ENCODE measurements around the gene TADA2A. TPM values are rescaled to one million over a fixed set of nuclear protein-coding genes. Genes with fewer than 3 reads are reported as not detected.

TADA2A gene, protein sequence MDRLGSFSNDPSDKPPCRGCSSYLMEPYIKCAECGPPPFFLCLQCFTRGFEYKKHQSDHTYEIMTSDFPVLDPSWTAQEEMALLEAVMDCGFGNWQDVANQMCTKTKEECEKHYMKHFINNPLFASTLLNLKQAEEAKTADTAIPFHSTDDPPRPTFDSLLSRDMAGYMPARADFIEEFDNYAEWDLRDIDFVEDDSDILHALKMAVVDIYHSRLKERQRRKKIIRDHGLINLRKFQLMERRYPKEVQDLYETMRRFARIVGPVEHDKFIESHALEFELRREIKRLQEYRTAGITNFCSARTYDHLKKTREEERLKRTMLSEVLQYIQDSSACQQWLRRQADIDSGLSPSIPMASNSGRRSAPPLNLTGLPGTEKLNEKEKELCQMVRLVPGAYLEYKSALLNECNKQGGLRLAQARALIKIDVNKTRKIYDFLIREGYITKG
- polyA plus RNA-seq (2012; ENCODE audit: low read depth, missing spikeins): 15.6 TPM

DNA sequence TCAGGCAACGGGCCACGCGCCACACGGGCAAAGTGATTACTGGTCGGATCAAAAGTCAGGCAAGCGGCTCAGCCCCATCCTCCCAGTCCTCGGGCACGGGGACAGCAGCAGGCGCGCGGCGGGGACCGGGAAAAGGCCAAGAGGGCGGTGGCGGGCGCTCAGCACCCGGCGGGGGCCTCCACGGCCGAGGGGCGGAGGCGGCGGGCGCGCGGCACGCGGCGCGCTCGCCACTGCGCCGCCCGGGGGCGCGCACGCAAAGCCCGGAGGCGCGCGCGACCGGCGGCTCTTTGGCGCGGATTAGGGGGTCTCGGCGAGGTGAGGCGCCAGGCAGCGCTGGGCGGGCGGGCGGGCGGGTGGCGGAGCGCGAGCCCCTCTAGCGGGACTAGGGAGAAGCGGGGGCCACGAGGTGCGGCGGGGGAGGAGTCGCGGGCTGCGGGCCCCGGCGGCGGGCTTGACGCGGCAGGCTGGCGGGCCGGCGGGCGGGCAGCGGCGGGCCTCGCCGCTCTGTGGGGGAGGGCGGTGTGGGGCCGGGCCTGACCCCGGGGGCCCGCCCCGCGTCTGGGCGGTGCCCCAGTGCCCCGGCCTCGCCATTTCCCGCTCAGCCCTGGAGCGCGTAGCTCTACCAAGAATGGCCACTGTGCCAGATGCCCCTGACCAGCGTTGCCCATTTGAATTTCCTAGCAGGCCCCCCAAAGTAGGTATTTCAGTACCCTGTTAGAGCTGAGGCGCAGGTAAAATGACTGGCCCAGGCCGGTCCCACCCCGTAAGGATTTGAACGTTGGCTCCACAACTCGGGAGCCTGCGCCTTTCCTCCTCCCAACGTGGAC lies at the start of gene TADA2A, which contains the start of gene ACACA:
TADA2A (plus strand) TSS at position 252 of the 827 bp plus-strand sequence. CDS start 4,480 bp downstream, outside the sequence.
ACACA (minus strand) TSS at position 202 of the 827 bp plus-strand sequence. CDS start 537 bp downstream, outside the sequence.
- FAIRE-seq: no peak
- peak; percentile 87 for DNase-seq (ENCODE audit: insufficient read length, low spot score)
- peak; percentile 67 for TF ChIP-seq POLR2A (IDR thresholded peaks at IDR 0.05; ENCODE audit: low read depth, low read length)
- TF ChIP-seq TAF1 (IDR thresholded peaks at IDR 0.05; ENCODE audit: low read depth, low read length): peak; percentile 72
- TF ChIP-seq POLR2AphosphoS5 (IDR thresholded peaks at IDR 0.05; ENCODE audit: low read depth, low read length): peak; percentile 71
- no peak; the same call in 1 of the 2 replicates for TF ChIP-seq POU2F2 (IDR thresholded peaks at IDR 0.05; ENCODE audit: low read depth, low read length)
- no peak; the same call in 1 of the 2 replicates for TF ChIP-seq SPI1 (IDR thresholded peaks at IDR 0.05; ENCODE audit: low read depth, low read length)

DNA sequence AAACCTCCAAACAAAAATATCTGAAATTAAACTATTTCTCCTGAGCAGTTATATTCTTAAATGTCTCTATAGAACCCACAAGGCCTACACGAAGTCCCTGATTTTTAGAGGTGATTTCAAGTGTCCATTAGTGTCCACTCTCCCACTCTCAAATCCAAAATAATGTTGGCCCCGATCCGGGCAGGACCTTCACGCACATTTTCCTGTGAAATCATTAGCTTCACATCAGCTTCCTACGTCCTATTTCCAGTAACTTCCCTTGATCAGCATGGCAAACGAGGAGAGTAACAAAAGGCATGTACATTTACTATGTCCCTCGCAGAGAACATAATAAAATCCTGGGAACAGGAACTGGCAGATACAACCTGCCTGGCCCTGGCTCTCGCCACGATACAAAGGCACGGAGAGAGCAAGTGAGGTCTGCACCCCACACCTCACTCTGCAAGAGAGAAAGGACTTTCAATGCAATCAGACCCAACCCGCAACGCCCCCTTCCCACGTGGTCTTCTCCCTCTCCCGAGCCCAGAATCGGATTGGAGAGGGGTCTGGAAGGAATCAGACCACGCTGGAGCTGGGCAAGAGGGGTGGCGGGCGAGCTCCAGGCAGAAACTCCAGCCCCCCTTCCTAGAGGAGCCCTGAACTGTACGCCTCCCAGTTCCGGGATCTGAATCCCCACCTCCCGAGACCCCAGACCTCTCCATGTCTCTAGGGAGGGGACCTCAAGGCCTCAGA lies 48.4 kb upstream of the TADA2A start:
- peak; percentile 42 for DNase-seq (ENCODE audit: insufficient read length, low spot score)
- no peak for FAIRE-seq
- TF ChIP-seq POLR2AphosphoS5 (IDR thresholded peaks at IDR 0.05; ENCODE audit: low read depth, low read length) (peak; percentile 42; the same call in 1 of the 2 replicates), TAF1 (IDR thresholded peaks at IDR 0.05; ENCODE audit: low read depth, low read length) (no peak; the same call in 1 of the 2 replicates), POLR2A (IDR thresholded peaks at IDR 0.05; ENCODE audit: low read depth, low read length) (0 out of 2 replicates have a peak, but pooled peaks have one; percentile 27), PAX5 (IDR thresholded peaks at IDR 0.05; ENCODE audit: insufficient read depth, low read length, severe bottlenecking) (no peak), POU2F2 (IDR thresholded peaks at IDR 0.05; ENCODE audit: low read depth, low read length) (no peak)

DNA sequence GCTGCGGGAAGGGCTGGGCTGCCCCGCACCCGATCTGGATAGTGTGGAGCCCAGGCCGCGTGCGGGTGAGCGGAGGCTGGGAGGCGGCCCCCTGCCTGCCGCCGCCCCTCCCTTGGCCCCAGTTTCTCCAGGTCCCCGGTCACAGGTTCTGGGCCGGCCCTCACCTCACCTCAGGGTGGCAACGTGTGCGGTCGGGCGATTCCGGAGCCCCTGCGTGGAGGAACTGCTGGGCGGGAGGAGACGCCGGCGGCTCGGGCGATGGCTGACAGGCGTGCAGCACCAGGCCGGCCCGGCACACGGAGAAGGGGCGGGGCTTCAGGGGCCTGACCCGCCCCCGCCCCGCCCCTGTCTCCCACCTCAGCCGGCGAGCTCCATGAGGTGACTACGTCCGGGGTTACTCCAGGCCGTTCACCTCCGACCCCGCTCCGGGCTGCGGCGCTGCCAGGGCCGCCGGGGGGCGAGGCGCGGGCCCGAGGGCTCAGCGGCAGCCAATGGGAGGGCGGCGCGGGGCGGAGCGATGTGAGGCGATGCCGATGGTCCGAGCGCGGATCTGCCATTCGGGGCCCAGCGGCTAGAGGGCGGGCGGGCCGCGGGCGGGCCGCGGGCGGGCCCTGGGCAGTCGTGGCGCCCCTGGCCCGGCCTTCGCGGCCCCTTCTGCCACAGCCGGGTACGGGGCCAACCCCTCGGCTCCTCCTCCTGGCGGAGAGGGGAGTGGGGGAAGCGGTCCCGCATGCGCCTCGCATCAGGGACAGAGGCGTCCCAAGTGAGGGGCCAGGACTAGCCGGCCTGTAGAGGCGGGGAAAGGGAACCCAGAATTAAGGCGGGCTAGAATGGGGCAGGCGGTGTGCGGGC lies 47.6 kb upstream of the TADA2A start:
- FAIRE-seq (no peak), DNase-seq (ENCODE audit: insufficient read length, low spot score) (peak; percentile 98)
- peak; percentile 16; the same call in 1 of the 2 replicates for TF ChIP-seq TAF1 (IDR thresholded peaks at IDR 0.05; ENCODE audit: low read depth, low read length)
- TF ChIP-seq POLR2AphosphoS5 (IDR thresholded peaks at IDR 0.05; ENCODE audit: low read depth, low read length): no peak
- TF ChIP-seq PAX5 (IDR thresholded peaks at IDR 0.05; ENCODE audit: insufficient read depth, low read length, severe bottlenecking): no peak
- no peak for TF ChIP-seq POU2F2 (IDR thresholded peaks at IDR 0.05; ENCODE audit: low read depth, low read length)
- no peak for TF ChIP-seq SPI1 (IDR thresholded peaks at IDR 0.05; ENCODE audit: low read depth, low read length)
- TF ChIP-seq POLR2A (IDR thresholded peaks at IDR 0.05; ENCODE audit: low read depth, low read length): peak; percentile 39; the same call in 1 of the 2 replicates

DNA sequence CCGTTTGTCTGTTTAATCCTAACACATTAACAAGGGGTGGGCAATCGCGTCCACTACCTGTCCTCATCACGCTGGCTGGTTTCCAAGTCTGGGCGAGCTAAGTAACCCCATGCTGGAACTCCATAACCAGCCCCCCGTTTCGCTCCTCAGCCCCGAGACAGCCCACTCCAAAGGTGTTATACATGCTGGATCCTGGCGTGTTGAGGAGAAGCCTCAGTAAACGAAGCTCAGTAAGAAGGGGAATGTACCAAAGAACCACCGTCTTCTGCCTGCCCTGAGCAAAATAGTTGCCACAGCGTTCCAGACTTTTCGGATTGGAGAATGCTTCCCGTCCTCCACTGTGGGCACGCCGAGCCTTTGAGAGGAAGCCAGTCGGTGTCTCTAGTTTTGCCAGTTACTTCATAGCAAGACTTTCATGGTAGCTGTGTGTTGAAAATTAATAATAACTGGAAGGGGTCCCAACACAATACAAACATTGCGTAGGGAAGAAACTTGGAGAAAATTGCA lies 47.0 kb upstream of the TADA2A start:
- no peak for FAIRE-seq
- DNase-seq (ENCODE audit: insufficient read length, low spot score): no peak
- no peak for TF ChIP-seq TAF1 (IDR thresholded peaks at IDR 0.05; ENCODE audit: low read depth, low read length)
- no peak for TF ChIP-seq POLR2A (IDR thresholded peaks at IDR 0.05; ENCODE audit: low read depth, low read length)
- no peak for TF ChIP-seq POU2F2 (IDR thresholded peaks at IDR 0.05; ENCODE audit: low read depth, low read length)
- TF ChIP-seq PAX5 (IDR thresholded peaks at IDR 0.05; ENCODE audit: insufficient read depth, low read length, severe bottlenecking): no peak
- TF ChIP-seq SPI1 (IDR thresholded peaks at IDR 0.05; ENCODE audit: low read depth, low read length): no peak
- no peak for TF ChIP-seq POLR2AphosphoS5 (IDR thresholded peaks at IDR 0.05; ENCODE audit: low read depth, low read length)

DNA sequence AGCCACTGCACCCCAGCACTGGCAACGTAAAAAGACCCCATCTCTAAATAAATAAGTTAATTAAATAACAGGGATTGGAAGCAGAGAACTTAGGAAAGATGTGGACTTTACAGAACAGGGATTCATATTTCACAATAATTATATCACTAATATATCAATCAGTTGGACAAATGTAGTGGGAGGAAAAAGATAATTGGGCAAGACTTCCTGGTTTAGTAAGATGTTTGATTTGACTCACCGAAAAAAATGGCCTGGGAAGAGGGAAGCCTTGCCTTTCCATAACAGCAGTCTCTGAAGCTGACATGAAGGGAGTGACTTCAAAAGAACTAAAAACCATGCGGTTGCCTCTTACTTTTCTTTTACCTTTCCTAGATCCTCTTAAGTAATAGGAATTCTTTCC lies 46.1 kb upstream of the TADA2A start:
- TF ChIP-seq POLR2A (IDR thresholded peaks at IDR 0.05; ENCODE audit: low read depth, low read length) (no peak), PAX5 (IDR thresholded peaks at IDR 0.05; ENCODE audit: insufficient read depth, low read length, severe bottlenecking) (no peak), SPI1 (IDR thresholded peaks at IDR 0.05; ENCODE audit: low read depth, low read length) (no peak), POU2F2 (IDR thresholded peaks at IDR 0.05; ENCODE audit: low read depth, low read length) (no peak), TAF1 (IDR thresholded peaks at IDR 0.05; ENCODE audit: low read depth, low read length) (no peak), POLR2AphosphoS5 (IDR thresholded peaks at IDR 0.05; ENCODE audit: low read depth, low read length) (no peak)
- no peak for FAIRE-seq
- no peak for DNase-seq (ENCODE audit: insufficient read length, low spot score)

DNA sequence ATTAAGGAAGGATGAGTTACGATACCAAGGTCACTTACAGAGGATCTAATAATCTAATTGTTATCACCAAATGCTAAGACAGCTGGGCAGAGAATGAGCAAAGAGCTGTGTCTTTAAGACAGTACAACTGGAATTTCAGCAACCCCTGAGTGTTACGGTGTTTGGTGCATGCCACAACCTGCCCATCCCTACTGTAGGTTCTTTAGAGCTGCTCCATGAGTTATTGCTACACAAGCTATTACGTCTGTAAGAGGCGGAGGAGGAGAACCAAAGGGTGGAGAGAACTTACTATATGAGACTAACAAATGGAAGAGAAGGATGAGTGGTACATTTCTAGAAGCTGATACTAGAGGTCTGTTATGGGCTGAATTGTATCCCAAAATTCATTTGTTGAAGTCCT lies 45.1 kb upstream of the TADA2A start:
- DNase-seq (ENCODE audit: insufficient read length, low spot score): no peak
- FAIRE-seq: no peak
- TF ChIP-seq PAX5 (IDR thresholded peaks at IDR 0.05; ENCODE audit: insufficient read depth, low read length, severe bottlenecking) (no peak), POLR2A (IDR thresholded peaks at IDR 0.05; ENCODE audit: low read depth, low read length) (no peak), POLR2AphosphoS5 (IDR thresholded peaks at IDR 0.05; ENCODE audit: low read depth, low read length) (no peak), POU2F2 (IDR thresholded peaks at IDR 0.05; ENCODE audit: low read depth, low read length) (no peak), SPI1 (IDR thresholded peaks at IDR 0.05; ENCODE audit: low read depth, low read length) (no peak), TAF1 (IDR thresholded peaks at IDR 0.05; ENCODE audit: low read depth, low read length) (no peak)

DNA sequence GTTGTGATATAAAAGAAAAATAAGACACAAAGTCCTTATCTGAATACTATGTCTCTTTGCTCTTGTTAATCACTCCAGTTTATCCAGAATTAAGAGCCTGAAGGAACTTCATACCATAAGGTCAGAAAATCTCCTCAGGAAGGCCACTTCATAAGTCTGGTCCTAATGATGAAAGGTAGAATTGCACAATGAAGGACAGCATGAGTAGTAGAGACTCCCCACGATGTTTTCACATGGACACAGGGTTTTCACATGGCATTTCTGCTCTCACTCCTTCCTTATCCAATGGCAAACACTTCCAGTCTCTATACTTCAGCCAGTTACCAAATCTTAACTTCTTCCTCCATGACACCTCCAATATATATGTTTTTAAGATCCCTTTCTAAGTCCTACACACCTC lies 41.1 kb upstream of the TADA2A start:
- DNase-seq (ENCODE audit: insufficient read length, low spot score) (no peak), FAIRE-seq (no peak)

DNA sequence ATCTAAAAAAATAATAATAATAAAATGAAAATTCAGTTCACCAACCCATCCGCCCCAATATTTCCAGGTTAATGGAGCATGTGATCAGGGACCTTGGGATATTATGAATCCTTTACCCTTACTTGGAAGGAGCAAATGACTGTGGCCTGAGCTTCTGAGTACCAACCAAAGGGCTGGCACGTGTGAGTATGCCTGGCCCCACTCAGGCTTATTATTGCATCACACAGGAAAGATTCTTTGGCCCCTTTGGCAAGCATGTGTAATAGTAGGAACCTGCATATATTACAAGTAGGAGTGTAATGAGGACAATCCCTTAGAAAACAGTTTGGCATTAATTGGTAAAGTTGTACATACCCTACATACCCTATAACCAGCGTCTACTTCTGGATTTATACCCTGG lies 38.1 kb upstream of the TADA2A start:
- DNase-seq (ENCODE audit: insufficient read length, low spot score): no peak
- no peak for FAIRE-seq
- TF ChIP-seq POLR2A (IDR thresholded peaks at IDR 0.05; ENCODE audit: low read depth, low read length): no peak
- no peak for TF ChIP-seq SPI1 (IDR thresholded peaks at IDR 0.05; ENCODE audit: low read depth, low read length)
- TF ChIP-seq POU2F2 (IDR thresholded peaks at IDR 0.05; ENCODE audit: low read depth, low read length): no peak
- TF ChIP-seq PAX5 (IDR thresholded peaks at IDR 0.05; ENCODE audit: insufficient read depth, low read length, severe bottlenecking): no peak
- no peak for TF ChIP-seq TAF1 (IDR thresholded peaks at IDR 0.05; ENCODE audit: low read depth, low read length)
- no peak for TF ChIP-seq POLR2AphosphoS5 (IDR thresholded peaks at IDR 0.05; ENCODE audit: low read depth, low read length)

More for the DNA sequence above, 41.1 kb upstream of the TADA2A start:
- no peak for TF ChIP-seq TAF1 (IDR thresholded peaks at IDR 0.05; ENCODE audit: low read depth, low read length)

Data from GM12891 (cell line).